NCI-H1092 treated with DMSO at 0.1 percent for 48 hours (cell line): ENCODE results near the gene DEF6.

Experiments used
- DNase-seq: peaks from one replicate; lab custom pipeline; 2025; lab: John Stamatoyannopoulos, UW

Gene DEF6

GRCh38 chr6:35297601-35298481 lies at the start of gene DEF6:
Gene DEF6 (plus strand): TSS chr6:35297818. CDS start chr6:35297857, 39 bp downstream.
- peak; percentile 47 for DNase-seq

GRCh38 chr6:35248300-35248699 lies 49.3 kb upstream of the DEF6 start:
- no peak for DNase-seq

GRCh38 chr6:35248965-35249364 lies 48.7 kb upstream of the DEF6 start:
- no peak for DNase-seq

GRCh38 chr6:35251949-35252348 lies 45.7 kb upstream of the DEF6 start:
- no peak for DNase-seq

- DNase-seq = no peak
Observed at GRCh38 chr6:35253249-35253648, 44.4 kb upstream of the DEF6 start.

- DNase-seq = no peak
Observed at GRCh38 chr6:35258336-35258735, 39.3 kb upstream of the DEF6 start.

GRCh38 chr6:35258858-35259193 lies 38.8 kb upstream of the DEF6 start:
- DNase-seq = no peak

GRCh38 chr6:35259194-35259947 lies 38.2 kb upstream of the DEF6 start, which contains the start of gene ZNF76:
Gene ZNF76 (plus strand): TSS chr6:35259735. CDS start chr6:35281152, 21,417 bp downstream.
- DNase-seq = peak; percentile 91

- peak; percentile 22 for DNase-seq
Observed at GRCh38 chr6:35259948-35260590, 37.5 kb upstream of the DEF6 start.

- DNase-seq = no peak
Observed at GRCh38 chr6:35260591-35261570, 36.7 kb upstream of the DEF6 start.

GRCh38 chr6:35262596-35262995 lies 35.0 kb upstream of the DEF6 start:
- DNase-seq = no peak

- no peak for DNase-seq
Observed at GRCh38 chr6:35264550-35265274, 32.9 kb upstream of the DEF6 start.

- no peak for DNase-seq
Observed at GRCh38 chr6:35265523-35265922, 32.1 kb upstream of the DEF6 start.

GRCh38 chr6:35267446-35267845 lies 30.2 kb upstream of the DEF6 start:
- DNase-seq = no peak

- DNase-seq = no peak
Observed at GRCh38 chr6:35267897-35268296, 29.7 kb upstream of the DEF6 start.

GRCh38 chr6:35272005-35272404 lies 25.6 kb upstream of the DEF6 start:
- no peak for DNase-seq

- no peak for DNase-seq
Observed at GRCh38 chr6:35273822-35274559, 23.6 kb upstream of the DEF6 start.

GRCh38 chr6:35275744-35276260 lies 21.8 kb upstream of the DEF6 start:
- DNase-seq = no peak

GRCh38 chr6:35278708-35279107 lies 18.9 kb upstream of the DEF6 start:
- no peak for DNase-seq

GRCh38 chr6:35280903-35281302 lies 16.7 kb upstream of the DEF6 start:
- DNase-seq = no peak
